Uterus (tissue), 2 donors: ENCODE results near the gene SOX9.

Source experiments
- POLR2A ChIP-seq, 2 donors: fragments of 450-650 bp; IDR thresholded peaks; one replicate each; pipeline ENCODE4 v1.6.1; 2016; ENCODE audit warnings: antibody characterized with exemption in 2 of 2, mild to moderate bottlenecking in 1 of 2, moderate library complexity in 1 of 2
- TF ChIP-seq, protein P1 (sequence below), 4 experiments: fragments of 200-600 bp in 2 of 4; fragments of 450-650 bp in 2 of 4; sonication (generic) in 2 of 4; IDR thresholded peaks; one replicate each; pipeline ENCODE4 v1.5.1; 2016 to 2019; ENCODE audit warnings: antibody characterized with exemption in 4 of 4, mild to moderate bottlenecking in 2 of 4, moderate library complexity in 1 of 4

DNA sequence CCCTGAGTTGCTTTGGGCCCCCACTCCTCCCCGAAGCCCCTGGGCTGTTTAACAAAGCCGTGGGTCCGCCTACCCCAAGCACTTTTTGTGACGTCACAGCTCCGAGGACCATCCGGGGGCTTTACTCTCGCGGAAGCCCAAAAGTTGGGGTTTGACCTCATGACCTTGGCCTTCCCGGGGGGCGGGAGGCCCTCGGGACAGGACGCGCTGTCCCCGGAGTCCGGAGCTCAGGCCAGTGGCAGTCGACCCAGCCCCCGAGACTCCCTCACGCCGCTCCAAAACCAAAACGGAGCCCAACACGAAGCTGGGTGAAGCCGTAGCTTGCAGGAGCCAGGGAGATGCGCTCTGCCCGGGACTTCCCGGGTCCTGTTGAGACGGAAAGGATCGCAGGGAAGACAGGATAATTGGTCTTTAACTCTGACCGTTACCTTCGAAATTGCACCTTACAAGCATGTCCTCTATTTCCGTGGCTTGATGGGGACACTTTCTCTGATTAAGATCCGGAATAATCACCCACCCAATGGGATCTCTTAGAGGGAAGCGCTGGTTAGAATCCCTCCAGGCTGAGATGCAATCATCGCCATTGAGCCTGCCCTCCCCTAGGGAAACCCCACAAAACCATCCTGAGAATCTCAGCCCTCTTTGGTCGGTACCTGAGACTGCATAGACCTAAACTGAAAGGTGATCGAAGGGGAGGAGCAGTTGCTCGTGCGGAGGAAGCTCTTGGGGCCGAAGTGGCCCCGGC is 4.9 kb upstream of the SOX9 start:
- TF ChIP-seq, protein P1, sequence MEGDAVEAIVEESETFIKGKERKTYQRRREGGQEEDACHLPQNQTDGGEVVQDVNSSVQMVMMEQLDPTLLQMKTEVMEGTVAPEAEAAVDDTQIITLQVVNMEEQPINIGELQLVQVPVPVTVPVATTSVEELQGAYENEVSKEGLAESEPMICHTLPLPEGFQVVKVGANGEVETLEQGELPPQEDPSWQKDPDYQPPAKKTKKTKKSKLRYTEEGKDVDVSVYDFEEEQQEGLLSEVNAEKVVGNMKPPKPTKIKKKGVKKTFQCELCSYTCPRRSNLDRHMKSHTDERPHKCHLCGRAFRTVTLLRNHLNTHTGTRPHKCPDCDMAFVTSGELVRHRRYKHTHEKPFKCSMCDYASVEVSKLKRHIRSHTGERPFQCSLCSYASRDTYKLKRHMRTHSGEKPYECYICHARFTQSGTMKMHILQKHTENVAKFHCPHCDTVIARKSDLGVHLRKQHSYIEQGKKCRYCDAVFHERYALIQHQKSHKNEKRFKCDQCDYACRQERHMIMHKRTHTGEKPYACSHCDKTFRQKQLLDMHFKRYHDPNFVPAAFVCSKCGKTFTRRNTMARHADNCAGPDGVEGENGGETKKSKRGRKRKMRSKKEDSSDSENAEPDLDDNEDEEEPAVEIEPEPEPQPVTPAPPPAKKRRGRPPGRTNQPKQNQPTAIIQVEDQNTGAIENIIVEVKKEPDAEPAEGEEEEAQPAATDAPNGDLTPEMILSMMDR (IDR thresholded peaks at IDR 0.05): no peak
- no peak for TF ChIP-seq POLR2A (IDR thresholded peaks at IDR 0.05)
